ENCODE measurements around the gene NCK1. TPM values are rescaled to one million over a fixed set of nuclear protein-coding genes. Genes with fewer than 3 reads are reported as not detected.

Gene NCK1
- total and polyA plus RNA-seq, 10 of the 15 experiments (the other 5 are each of a cell fraction or from before 2014, with no cell fraction given) = 15.6 to 33.4 (median 25.0) TPM

GRCh38 chr3:136908297-136908696 is 46.3 kb downstream of the NCK1 start:
- ChIA-PET POLR2A (no interaction called here), CTCF (interaction anchor here (1.4 kb wide), 1 partner anchor 10 kb away, joined by 5 read pairs; no protein-coding TSS in a partner anchor), SMC1A (ENCODE audit: uncharacterized antibody, unreplicated experiment) (interaction anchor here (1.3 to 5.5 kb wide), 4 partner anchors 11 to 45 kb away, joined by 5 to 42 read pairs (median 12); no protein-coding TSS in a partner anchor), RAD21 (ENCODE audit: unreplicated experiment) (interaction anchor here (0.7 to 2.4 kb wide), 2 partner anchors 10 to 156 kb away, joined by 3 to 10 read pairs; no protein-coding TSS in a partner anchor)
- peaks cover 80% of the 10 kb centered on the region for H3K79me2 ChIP-seq (ENCODE audit: control insufficient read depth, insufficient read depth, low read length)
- FAIRE-seq (no peak), ATAC-seq (no peak), DNase-seq (ENCODE audit: low read depth, low spot score) (no peak)
- no peak overlapping the region for H3K4me3 ChIP-seq
- no peaks in the 10 kb centered on the region for H3K36me3 ChIP-seq (ENCODE audit: control insufficient read depth in 2 of 2, insufficient read depth in 2 of 2, low read length in 1 of 2)
- BruUV-seq (replicated peaks) = no TSS peak
- no peak overlapping the region for H3K27ac ChIP-seq (ENCODE audit: control insufficient read depth, insufficient read depth)
- WGBS (ENCODE audit: insufficient coverage, insufficient replicate concordance, low lambda C conversion rate, missing lambda C conversion rate) = 96% methylated on average over 2 of the region's 2 CpGs
- no peak for TF ChIP-seq ZNF274 (IDR thresholded peaks at IDR 0.05; ENCODE audit: insufficient read depth, insufficient read length)
- no peak for TF ChIP-seq USF1 (IDR thresholded peaks at IDR 0.05; ENCODE audit: borderline replicate concordance, extremely low read length, insufficient read depth, low read depth, low read length)
- TF ChIP-seq CHD4 (IDR thresholded peaks at IDR 0.05) = no peak
- no peak for TF ChIP-seq NBN (IDR thresholded peaks at IDR 0.05)
- H3K27me3 ChIP-seq (replicated peaks in 1 of 2; ENCODE audit: control insufficient read depth in 2 of 2, insufficient read depth in 2 of 2, low read length in 1 of 2) = no peaks in the 10 kb centered on the region
- H3K9me3 ChIP-seq (replicated peaks; ENCODE audit: control insufficient read depth, insufficient read depth, low read length) = peaks cover 8% of the 10 kb centered on the region
- H3K9ac ChIP-seq (ENCODE audit: control insufficient read depth, insufficient read depth, low read length) = no peak overlapping the region
- in situ Hi-C loops (cut with MboI) = no loop called here
- intact Hi-C loops (cut with micrococcal nuclease; ENCODE audit: unreplicated experiment) = loop anchor here (5.0 kb wide), 1 partner anchor 46 kb away; the partner anchor contains the start of gene NCK1
- H4K20me1 ChIP-seq (ENCODE audit: control insufficient read depth, insufficient read depth) = no peaks in the 10 kb centered on the region
- H3K4me1 ChIP-seq (ENCODE audit: control insufficient read depth, insufficient read depth, low read length) = peaks cover 4% of the 10 kb centered on the region
- no peak overlapping the region for H2AFZ ChIP-seq (ENCODE audit: control insufficient read depth, low read depth, low read length)
- H3K4me2 ChIP-seq (ENCODE audit: control insufficient read depth, insufficient read depth) = no peak overlapping the region; the same call in 1 of the 2 replicates

GRCh38 chr3:136909187-136909586 is 47.2 kb downstream of the NCK1 start:
- H3K4me3 ChIP-seq = 0 out of 2 replicates have a peak overlapping the region, but pooled peaks have one; percentile 3
- SMC1A ChIA-PET (ENCODE audit: uncharacterized antibody, unreplicated experiment) = interaction anchor here (1.2 to 5.5 kb wide), 7 partner anchors 10 to 47 kb away, joined by 4 to 42 read pairs (median 12); partner anchors contain the start of gene NCK1
- H3K9ac ChIP-seq (ENCODE audit: control insufficient read depth, insufficient read depth, low read length) = no peak overlapping the region
- CTCF ChIA-PET = interaction anchor here (0.6 to 2.4 kb wide), 4 partner anchors 11 to 713 kb away, joined by 3 to 7 read pairs (median 4); partner anchors contain the start of genes MSL2 and NCK1
- peaks cover 73% of the 10 kb centered on the region for H3K79me2 ChIP-seq (ENCODE audit: control insufficient read depth, insufficient read depth, low read length)
- H3K36me3 ChIP-seq (ENCODE audit: control insufficient read depth in 2 of 2, insufficient read depth in 2 of 2, low read length in 1 of 2) = no peaks in the 10 kb centered on the region; a peak in 1 of 4 replicates
- RAD21 ChIA-PET (ENCODE audit: unreplicated experiment) = interaction anchor here (0.8 to 2.4 kb wide), 6 partner anchors 11 to 49 kb away, joined by 3 to 10 read pairs (median 4); partner anchors contain the start of gene NCK1
- in situ Hi-C loops (cut with MboI) = no loop called here
- H3K4me2 ChIP-seq (ENCODE audit: control insufficient read depth, insufficient read depth) = peak overlapping the region; percentile 34
- no peak overlapping the region for H2AFZ ChIP-seq (ENCODE audit: control insufficient read depth, low read depth, low read length)
- intact Hi-C loops (cut with micrococcal nuclease; ENCODE audit: unreplicated experiment) = loop anchor here (5.0 kb wide), 1 partner anchor 47 kb away; the partner anchor contains the start of gene NCK1
- POLR2A ChIA-PET = interaction anchor here (0.9 to 1.4 kb wide), 3 partner anchors 9 to 51 kb away, joined by 3 to 4 read pairs (median 4); partner anchors contain the start of gene NCK1
- ATAC-seq = peak; percentile 77
- H4K20me1 ChIP-seq (ENCODE audit: control insufficient read depth, insufficient read depth) = no peaks in the 10 kb centered on the region
- 32% methylated on average over 4 of the region's 4 CpGs for WGBS (ENCODE audit: insufficient coverage, insufficient replicate concordance, low lambda C conversion rate, missing lambda C conversion rate)
- H3K9me3 ChIP-seq (replicated peaks; ENCODE audit: control insufficient read depth, insufficient read depth, low read length) = peaks cover 5% of the 10 kb centered on the region; the same call in 2 of the 3 replicates
- peaks cover 4% of the 10 kb centered on the region for H3K4me1 ChIP-seq (ENCODE audit: control insufficient read depth, insufficient read depth, low read length)
- no peak for DNase-seq (ENCODE audit: low read depth, low spot score)
- H3K27me3 ChIP-seq (replicated peaks in 1 of 2; ENCODE audit: control insufficient read depth in 2 of 2, insufficient read depth in 2 of 2, low read length in 1 of 2) = no peaks in the 10 kb centered on the region
- FAIRE-seq = peak; percentile 65
- BruUV-seq (replicated peaks) = no TSS peak
- peak overlapping the region; percentile 46; the same call in 1 of the 2 replicates for H3K27ac ChIP-seq (ENCODE audit: control insufficient read depth, insufficient read depth)
- TF ChIP-seq RAD51 (IDR thresholded peaks at IDR 0.05) = peak; percentile 16; the same call in 1 of the 2 replicates
- no peak for TF ChIP-seq IRF5 (IDR thresholded peaks at IDR 0.05; ENCODE audit: borderline replicate concordance)
- no peak for TF ChIP-seq ASH2L (IDR thresholded peaks at IDR 0.05; ENCODE audit: borderline replicate concordance, low read depth)
- TF ChIP-seq IKZF1 (conservative IDR thresholded peaks at IDR 0.05) = no peak
- TF ChIP-seq TBL1XR1 (IDR thresholded peaks at IDR 0.05; ENCODE audit: low read depth, low read length) = no peak
- 0 out of 2 replicates have a peak, but pooled peaks have one; percentile 29 for TF ChIP-seq MXI1 (IDR thresholded peaks at IDR 0.05; ENCODE audit: low read depth, low read length)
- no peak for TF ChIP-seq PKNOX1 (IDR thresholded peaks at IDR 0.05)

Data from GM12878 (cell line).